Vagina (tissue), 2 donors: ENCODE data around the gene VANGL2.

Experiments used
- POLR2AphosphoS5 ChIP-seq, 2 donors: sonication (generic); formaldehyde crosslinking; IDR thresholded peaks; one replicate each; pipeline ENCODE4 v1.9.0; 2017; ENCODE audit warnings: antibody characterized with exemption in 2 of 2, mild to moderate bottlenecking in 2 of 2, low read depth in 1 of 2; ENCODE audit not compliant: insufficient read depth in 1 of 2
- TF ChIP-seq, protein P1 (sequence below), 3 experiments: fragments of 450-650 bp in 2 of 3; fragments of 200-600 bp in 1 of 3; sonication (generic) in 1 of 3; IDR thresholded peaks; one replicate each; pipeline ENCODE4 v1.5.1; 2017 to 2019; ENCODE audit warnings: antibody characterized with exemption in 3 of 3, mild to moderate bottlenecking in 2 of 3, moderate library complexity in 2 of 3

DNA sequence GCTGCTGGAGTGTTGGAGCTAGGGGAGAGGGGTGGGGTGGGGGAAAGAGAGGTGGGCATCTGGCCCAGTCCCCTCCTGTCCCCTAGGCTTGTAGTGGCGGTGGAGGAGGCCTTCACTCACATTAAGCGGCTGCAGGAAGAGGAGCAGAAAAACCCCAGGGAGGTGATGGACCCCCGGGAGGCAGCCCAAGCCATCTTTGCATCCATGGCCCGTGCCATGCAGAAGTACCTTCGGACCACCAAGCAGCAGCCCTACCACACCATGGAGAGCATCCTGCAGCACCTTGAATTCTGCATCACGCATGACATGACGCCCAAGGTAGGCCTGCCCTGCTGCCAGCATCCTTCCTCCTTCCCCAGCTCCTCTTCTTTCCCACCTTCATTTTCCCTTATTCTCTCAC lies 23.6 kb downstream of the VANGL2 start:
- TF ChIP-seq, protein P1, sequence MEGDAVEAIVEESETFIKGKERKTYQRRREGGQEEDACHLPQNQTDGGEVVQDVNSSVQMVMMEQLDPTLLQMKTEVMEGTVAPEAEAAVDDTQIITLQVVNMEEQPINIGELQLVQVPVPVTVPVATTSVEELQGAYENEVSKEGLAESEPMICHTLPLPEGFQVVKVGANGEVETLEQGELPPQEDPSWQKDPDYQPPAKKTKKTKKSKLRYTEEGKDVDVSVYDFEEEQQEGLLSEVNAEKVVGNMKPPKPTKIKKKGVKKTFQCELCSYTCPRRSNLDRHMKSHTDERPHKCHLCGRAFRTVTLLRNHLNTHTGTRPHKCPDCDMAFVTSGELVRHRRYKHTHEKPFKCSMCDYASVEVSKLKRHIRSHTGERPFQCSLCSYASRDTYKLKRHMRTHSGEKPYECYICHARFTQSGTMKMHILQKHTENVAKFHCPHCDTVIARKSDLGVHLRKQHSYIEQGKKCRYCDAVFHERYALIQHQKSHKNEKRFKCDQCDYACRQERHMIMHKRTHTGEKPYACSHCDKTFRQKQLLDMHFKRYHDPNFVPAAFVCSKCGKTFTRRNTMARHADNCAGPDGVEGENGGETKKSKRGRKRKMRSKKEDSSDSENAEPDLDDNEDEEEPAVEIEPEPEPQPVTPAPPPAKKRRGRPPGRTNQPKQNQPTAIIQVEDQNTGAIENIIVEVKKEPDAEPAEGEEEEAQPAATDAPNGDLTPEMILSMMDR (IDR thresholded peaks at IDR 0.05): no peak
- TF ChIP-seq POLR2AphosphoS5 (IDR thresholded peaks at IDR 0.05; ENCODE audit: insufficient read depth in 1 of 2, low read depth in 1 of 2): no peak
